OCI-LY1 (cell line): ENCODE data around the gene EDEM3.

Experiments used
- H2AFZ ChIP-seq: fragments of 200-600 bp; sonication (generic), shearing (Covaris generic); 2 replicates; pipeline ENCODE4 v1.6.0; 2014; ENCODE audit warnings: antibody characterized with exemption, mild to moderate bottlenecking, low read length
- H3F3A ChIP-seq: fragments of 200-600 bp; sonication (generic), shearing (Covaris generic); 2 replicates; pipeline ENCODE4 v1.6.0; 2014; ENCODE audit warnings: mild to moderate bottlenecking, antibody characterized with exemption, low read length, moderate library complexity; ENCODE audit not compliant: insufficient read depth
- H3K27ac ChIP-seq: fragments of 200-600 bp; sonication (generic); 2 replicates; pipeline ENCODE4 v1.5.1; 2014; ENCODE audit warnings: low read length, mixed run types, mild to moderate bottlenecking, low read depth; ENCODE audit not compliant: poor library complexity, severe bottlenecking
- H3K27me3 ChIP-seq: fragments of 200-600 bp; sonication (generic); 2 replicates; pipeline ENCODE4 v1.6.0; 2014; ENCODE audit warnings: antibody characterized with exemption, mild to moderate bottlenecking, low read length, moderate library complexity; ENCODE audit not compliant: insufficient read depth
- H3K36me3 ChIP-seq: fragments of 200-600 bp; sonication (generic); 2 replicates; pipeline ENCODE4 v1.6.1; 2014; ENCODE audit warnings: mild to moderate bottlenecking, antibody characterized with exemption, low read length, moderate library complexity, mixed read lengths; ENCODE audit not compliant: insufficient read depth
- H3K4me1 ChIP-seq: fragments of 200-600 bp; sonication (generic); 2 replicates; pipeline ENCODE4 v1.5.1; 2014; ENCODE audit warnings: mild to moderate bottlenecking, low read length, moderate library complexity; ENCODE audit not compliant: insufficient read depth, severe bottlenecking
- H3K4me2 ChIP-seq: fragments of 200-600 bp; sonication (generic), shearing (Covaris generic); 2 replicates; pipeline ENCODE4 v1.6.1; 2014; ENCODE audit warnings: low read length
- H3K4me3 ChIP-seq: fragments of 200-600 bp; sonication (generic); 2 replicates; pipeline ENCODE4 v1.5.1; 2014; ENCODE audit warnings: low read length, low read depth, mild to moderate bottlenecking, mixed read lengths; ENCODE audit not compliant: poor library complexity, severe bottlenecking
- H3K79me2 ChIP-seq: fragments of 200-600 bp; shearing (Covaris generic); 2 replicates; pipeline ENCODE4 v1.6.1; 2016; ENCODE audit warnings: mixed run types, low read length, mixed read lengths; ENCODE audit not compliant: insufficient read depth
- H3K9ac ChIP-seq: fragments of 200-600 bp; sonication (generic), shearing (Covaris generic); 2 replicates; pipeline ENCODE4 v1.6.1; 2014; ENCODE audit warnings: mild to moderate bottlenecking, low read length, mixed read lengths
- H3K9me2 ChIP-seq: fragments of 200-600 bp; sonication (generic), shearing (Covaris generic); 2 replicates; pipeline ENCODE4 v1.6.1; 2014; ENCODE audit warnings: low read depth, mild to moderate bottlenecking, low read length, mixed read lengths
- H3K9me3 ChIP-seq: fragments of 200-600 bp; shearing (Covaris generic); 2 replicates; pipeline ENCODE4 v1.6.1; 2014; ENCODE audit warnings: low read length, mixed read lengths
- H4K20me1 ChIP-seq: fragments of 200-600 bp; sonication (generic), shearing (Covaris generic); 2 replicates; pipeline ENCODE4 v1.6.0; 2016; ENCODE audit warnings: mild to moderate bottlenecking, low read length; ENCODE audit not compliant: insufficient read depth
- EZH2 ChIP-seq: fragments of 200-600 bp; sonication (generic), shearing (Covaris generic); IDR thresholded peaks from 2 replicates; pipeline ENCODE4 v1.8.0; 2017; ENCODE audit warnings: borderline replicate concordance, mixed run types, mild to moderate bottlenecking, antibody characterized with exemption, low read length, moderate library complexity, mixed read lengths
- TF ChIP-seq, protein P1 (sequence below): fragments of 200-600 bp; sonication (generic), shearing (Covaris generic); IDR thresholded peaks from 2 replicates; pipeline ENCODE4 v1.5.1; 2017; ENCODE audit warnings: mild to moderate bottlenecking, antibody characterized with exemption, low read length, moderate library complexity, mixed read lengths

The EDEM3 gene

DNA sequence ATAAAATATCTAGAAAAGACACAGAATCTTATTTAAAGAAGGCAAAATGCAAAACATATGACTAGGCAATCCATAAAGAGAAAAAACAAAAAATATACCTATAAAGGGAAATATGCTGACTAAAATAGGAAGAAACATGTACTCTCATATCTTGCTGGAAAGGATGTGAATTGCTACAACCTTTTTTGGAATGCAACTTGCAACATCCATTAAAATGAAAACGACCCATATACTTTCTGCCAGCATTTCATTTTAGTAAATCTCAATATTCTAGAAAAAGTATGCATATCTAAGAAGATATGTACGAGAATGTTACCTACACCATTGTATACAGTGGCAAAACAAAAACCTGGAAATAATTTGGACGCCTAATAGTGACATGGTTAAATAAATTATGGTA lies 56.6 kb downstream of the EDEM3 start:
- H3K9ac ChIP-seq = no peak overlapping the region
- no peaks in the 10 kb centered on the region for H3F3A ChIP-seq
- H2AFZ ChIP-seq = no peak overlapping the region
- H3K79me2 ChIP-seq = no peaks in the 10 kb centered on the region
- H3K27ac ChIP-seq = no peak overlapping the region
- no peaks in the 10 kb centered on the region for H3K9me3 ChIP-seq
- peaks cover 81% of the 10 kb centered on the region; the same call in 1 of the 2 replicates for H3K36me3 ChIP-seq
- no peaks in the 10 kb centered on the region for H3K27me3 ChIP-seq
- no peak overlapping the region for H3K4me3 ChIP-seq
- no peaks in the 10 kb centered on the region for H4K20me1 ChIP-seq
- H3K9me2 ChIP-seq = no peaks in the 10 kb centered on the region
- no peaks in the 10 kb centered on the region for H3K4me1 ChIP-seq
- no peak overlapping the region for H3K4me2 ChIP-seq
- TF ChIP-seq EZH2 = no peak
- TF ChIP-seq, protein P1, sequence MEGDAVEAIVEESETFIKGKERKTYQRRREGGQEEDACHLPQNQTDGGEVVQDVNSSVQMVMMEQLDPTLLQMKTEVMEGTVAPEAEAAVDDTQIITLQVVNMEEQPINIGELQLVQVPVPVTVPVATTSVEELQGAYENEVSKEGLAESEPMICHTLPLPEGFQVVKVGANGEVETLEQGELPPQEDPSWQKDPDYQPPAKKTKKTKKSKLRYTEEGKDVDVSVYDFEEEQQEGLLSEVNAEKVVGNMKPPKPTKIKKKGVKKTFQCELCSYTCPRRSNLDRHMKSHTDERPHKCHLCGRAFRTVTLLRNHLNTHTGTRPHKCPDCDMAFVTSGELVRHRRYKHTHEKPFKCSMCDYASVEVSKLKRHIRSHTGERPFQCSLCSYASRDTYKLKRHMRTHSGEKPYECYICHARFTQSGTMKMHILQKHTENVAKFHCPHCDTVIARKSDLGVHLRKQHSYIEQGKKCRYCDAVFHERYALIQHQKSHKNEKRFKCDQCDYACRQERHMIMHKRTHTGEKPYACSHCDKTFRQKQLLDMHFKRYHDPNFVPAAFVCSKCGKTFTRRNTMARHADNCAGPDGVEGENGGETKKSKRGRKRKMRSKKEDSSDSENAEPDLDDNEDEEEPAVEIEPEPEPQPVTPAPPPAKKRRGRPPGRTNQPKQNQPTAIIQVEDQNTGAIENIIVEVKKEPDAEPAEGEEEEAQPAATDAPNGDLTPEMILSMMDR = no peak

DNA sequence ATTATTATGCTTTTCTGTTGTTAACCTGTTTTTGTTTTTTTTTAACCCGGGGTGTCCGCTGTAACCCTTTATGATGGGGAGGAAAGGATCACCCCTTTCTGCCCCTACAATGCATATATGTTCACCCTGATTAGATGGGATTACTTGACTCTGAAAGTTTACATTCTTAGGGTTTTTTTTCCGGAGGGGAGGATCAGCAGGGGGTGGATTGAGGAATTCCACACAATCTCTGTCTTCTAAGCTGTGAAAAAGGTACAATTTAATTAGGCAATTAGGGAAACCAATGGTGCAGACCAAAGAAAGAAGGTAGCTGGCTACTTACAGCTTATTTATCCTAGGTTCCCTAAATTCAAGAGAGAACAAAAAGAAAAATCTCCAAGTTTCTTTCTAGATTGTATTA lies 58.3 kb downstream of the EDEM3 start:
- Histone ChIP-seq H3K9me3 (no peaks in the 10 kb centered on the region), H4K20me1 (no peaks in the 10 kb centered on the region), H3K4me1 (no peaks in the 10 kb centered on the region), H3K79me2 (no peaks in the 10 kb centered on the region), H3K9me2 (no peaks in the 10 kb centered on the region), H3K27ac (no peak overlapping the region), H3K36me3 (peaks cover 70% of the 10 kb centered on the region; the same call in 1 of the 2 replicates), H3K27me3 (no peaks in the 10 kb centered on the region), H3K9ac (no peak overlapping the region), H2AFZ (no peak overlapping the region), H3K4me3 (no peak overlapping the region), H3K4me2 (no peak overlapping the region), H3F3A (no peaks in the 10 kb centered on the region)
- TF ChIP-seq EZH2 = no peak
- TF ChIP-seq, protein P1 = no peak

DNA sequence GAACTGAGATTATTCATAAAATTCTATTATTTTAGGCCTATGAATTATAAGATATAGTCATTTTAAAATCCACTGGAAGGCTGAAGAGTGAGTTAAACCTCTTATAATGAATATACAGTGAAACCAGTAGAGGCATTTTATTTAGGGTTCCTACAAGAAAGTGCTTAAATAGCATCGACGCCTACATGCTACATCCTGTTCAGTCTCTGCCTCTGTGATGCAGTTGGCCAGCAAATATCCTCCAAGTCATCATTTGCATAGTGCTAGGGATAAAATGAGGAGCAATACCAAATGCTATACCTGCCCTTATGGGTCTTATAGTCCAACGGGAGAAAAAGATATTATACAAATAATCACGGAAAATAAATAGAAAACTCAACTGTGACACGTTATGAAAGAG lies 59.6 kb downstream of the EDEM3 start:
- Histone ChIP-seq H3K4me2 (no peak overlapping the region), H2AFZ (no peak overlapping the region), H3K79me2 (no peaks in the 10 kb centered on the region), H4K20me1 (no peaks in the 10 kb centered on the region), H3K4me1 (no peaks in the 10 kb centered on the region), H3K27me3 (no peaks in the 10 kb centered on the region), H3K36me3 (peaks cover 58% of the 10 kb centered on the region; the same call in 1 of the 2 replicates), H3K4me3 (no peak overlapping the region), H3K9ac (no peak overlapping the region), H3K9me2 (no peaks in the 10 kb centered on the region), H3K27ac (no peak overlapping the region), H3F3A (no peaks in the 10 kb centered on the region), H3K9me3 (no peaks in the 10 kb centered on the region)
- TF ChIP-seq, protein P1 = no peak
- TF ChIP-seq EZH2 = no peak
